B cell (primary cell): ENCODE measurements around the gene OR10C1.

ENCODE experiments used
- EZH2 ChIP-seq: IDR thresholded peaks from 2 replicates; pipeline ENCODE4 v1.6.1; 2012; ENCODE audit warnings: borderline replicate concordance, low read depth, mild to moderate bottlenecking, moderate library complexity, low read length; ENCODE audit not compliant: insufficient read depth, poor library complexity, severe bottlenecking
- TF ChIP-seq, protein P1 (sequence below): fragments of 200-600 bp; IDR thresholded peaks from one replicate; pipeline ENCODE4 v1.8.0; 2022; ENCODE audit warnings: antibody characterized with exemption, mild to moderate bottlenecking

DNA sequence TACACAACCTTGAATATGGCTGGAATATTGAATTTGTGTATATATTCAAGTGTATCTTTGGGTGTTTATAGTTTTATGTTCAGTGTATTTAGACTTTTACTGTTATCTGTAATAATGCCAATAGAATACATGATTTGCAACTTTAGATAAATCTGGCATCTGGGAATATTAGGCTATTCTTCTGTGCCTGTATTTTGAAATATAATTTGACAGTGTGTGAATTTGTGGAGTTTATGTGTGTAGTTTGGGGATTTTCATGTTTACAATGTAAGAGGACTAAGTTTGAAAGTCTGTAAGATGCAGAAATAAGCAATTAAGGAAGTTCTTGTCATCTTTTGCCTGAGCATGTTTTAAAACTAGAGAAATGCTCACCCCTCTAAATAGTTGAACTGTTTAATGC, at the start of gene OR10C1:
- TF ChIP-seq, protein P1, sequence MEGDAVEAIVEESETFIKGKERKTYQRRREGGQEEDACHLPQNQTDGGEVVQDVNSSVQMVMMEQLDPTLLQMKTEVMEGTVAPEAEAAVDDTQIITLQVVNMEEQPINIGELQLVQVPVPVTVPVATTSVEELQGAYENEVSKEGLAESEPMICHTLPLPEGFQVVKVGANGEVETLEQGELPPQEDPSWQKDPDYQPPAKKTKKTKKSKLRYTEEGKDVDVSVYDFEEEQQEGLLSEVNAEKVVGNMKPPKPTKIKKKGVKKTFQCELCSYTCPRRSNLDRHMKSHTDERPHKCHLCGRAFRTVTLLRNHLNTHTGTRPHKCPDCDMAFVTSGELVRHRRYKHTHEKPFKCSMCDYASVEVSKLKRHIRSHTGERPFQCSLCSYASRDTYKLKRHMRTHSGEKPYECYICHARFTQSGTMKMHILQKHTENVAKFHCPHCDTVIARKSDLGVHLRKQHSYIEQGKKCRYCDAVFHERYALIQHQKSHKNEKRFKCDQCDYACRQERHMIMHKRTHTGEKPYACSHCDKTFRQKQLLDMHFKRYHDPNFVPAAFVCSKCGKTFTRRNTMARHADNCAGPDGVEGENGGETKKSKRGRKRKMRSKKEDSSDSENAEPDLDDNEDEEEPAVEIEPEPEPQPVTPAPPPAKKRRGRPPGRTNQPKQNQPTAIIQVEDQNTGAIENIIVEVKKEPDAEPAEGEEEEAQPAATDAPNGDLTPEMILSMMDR: no peak
- no peak for TF ChIP-seq EZH2
